GM03348 (cell line): ENCODE measurements around the gene FIGNL1.

Experiments
- DNase-seq: peaks from one replicate; pipeline ENCODE4 v3.0.0; 2012; ENCODE audit warnings: low spot score

The FIGNL1 gene, protein sequence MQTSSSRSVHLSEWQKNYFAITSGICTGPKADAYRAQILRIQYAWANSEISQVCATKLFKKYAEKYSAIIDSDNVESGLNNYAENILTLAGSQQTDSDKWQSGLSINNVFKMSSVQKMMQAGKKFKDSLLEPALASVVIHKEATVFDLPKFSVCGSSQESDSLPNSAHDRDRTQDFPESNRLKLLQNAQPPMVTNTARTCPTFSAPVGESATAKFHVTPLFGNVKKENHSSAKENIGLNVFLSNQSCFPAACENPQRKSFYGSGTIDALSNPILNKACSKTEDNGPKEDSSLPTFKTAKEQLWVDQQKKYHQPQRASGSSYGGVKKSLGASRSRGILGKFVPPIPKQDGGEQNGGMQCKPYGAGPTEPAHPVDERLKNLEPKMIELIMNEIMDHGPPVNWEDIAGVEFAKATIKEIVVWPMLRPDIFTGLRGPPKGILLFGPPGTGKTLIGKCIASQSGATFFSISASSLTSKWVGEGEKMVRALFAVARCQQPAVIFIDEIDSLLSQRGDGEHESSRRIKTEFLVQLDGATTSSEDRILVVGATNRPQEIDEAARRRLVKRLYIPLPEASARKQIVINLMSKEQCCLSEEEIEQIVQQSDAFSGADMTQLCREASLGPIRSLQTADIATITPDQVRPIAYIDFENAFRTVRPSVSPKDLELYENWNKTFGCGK

DNA sequence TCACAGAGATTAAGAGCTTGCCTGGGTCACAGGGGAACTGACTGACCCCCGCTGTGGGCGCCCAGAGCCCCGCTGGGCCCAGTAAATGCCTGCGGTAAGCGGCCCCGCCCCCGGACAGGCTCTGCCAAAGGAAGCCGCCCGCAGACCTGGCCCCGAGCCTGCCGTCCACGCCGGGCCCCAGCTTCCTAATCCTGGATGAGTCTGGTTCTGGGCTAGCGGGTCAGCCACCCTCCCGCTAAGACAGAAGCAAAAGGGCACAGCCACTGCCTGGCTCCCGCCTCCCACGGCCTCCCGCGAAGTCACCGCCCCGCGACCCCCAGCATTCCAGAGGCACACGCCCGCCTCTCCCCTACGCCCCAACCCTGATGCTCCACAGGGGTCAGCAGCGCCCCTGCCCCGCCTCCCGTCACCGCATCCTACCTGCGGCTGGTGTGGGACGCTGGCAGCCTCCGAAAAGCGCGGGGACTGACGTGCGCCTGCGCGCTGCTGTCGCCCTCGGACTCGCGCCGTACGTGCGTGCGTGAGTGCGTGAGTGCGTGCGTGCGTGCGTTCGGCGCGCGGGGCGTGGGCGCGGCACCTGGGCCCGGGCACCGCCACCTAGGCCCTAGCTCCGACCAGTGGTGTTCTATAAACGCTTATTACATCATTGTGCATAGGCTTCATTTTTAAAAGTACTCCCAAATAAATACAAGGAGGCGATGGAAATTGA, at the start of gene FIGNL1:
FIGNL1 (minus strand) TSS at position 470 of the 709 bp plus-strand sequence. CDS start 3,063 bp downstream, outside the sequence.
- DNase-seq: peak; percentile 94

GRCh38 chr7:50499092-50499491, 48.9 kb upstream of the FIGNL1 start:
- DNase-seq: no peak

- DNase-seq: no peak
Observed at GRCh38 chr7:50497968-50498367, 47.8 kb upstream of the FIGNL1 start.

- DNase-seq: peak; percentile 53
Observed at GRCh38 chr7:50497068-50497642, 47.0 kb upstream of the FIGNL1 start.

- DNase-seq: no peak
Observed at GRCh38 chr7:50496569-50496968, 46.4 kb upstream of the FIGNL1 start.

DNA sequence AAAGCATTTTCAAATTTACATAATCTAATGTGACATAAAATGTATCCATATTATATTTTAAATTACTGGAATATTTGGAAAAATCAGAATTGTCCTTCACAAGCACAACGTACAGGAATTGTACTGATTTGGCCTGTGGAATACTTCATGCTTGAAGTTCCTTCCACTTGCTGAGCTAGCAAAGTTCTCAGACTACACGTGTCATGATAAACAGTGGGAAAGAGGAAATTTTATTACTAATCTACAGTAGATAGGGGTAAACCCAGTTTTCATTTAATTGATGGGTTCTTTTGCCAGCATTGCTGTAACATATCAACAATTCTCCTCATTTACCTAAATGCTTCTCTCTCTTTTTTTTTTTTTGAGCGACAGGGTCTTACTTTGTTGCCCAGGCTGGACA, 45.6 kb upstream of the FIGNL1 start:
- no peak for DNase-seq

DNA sequence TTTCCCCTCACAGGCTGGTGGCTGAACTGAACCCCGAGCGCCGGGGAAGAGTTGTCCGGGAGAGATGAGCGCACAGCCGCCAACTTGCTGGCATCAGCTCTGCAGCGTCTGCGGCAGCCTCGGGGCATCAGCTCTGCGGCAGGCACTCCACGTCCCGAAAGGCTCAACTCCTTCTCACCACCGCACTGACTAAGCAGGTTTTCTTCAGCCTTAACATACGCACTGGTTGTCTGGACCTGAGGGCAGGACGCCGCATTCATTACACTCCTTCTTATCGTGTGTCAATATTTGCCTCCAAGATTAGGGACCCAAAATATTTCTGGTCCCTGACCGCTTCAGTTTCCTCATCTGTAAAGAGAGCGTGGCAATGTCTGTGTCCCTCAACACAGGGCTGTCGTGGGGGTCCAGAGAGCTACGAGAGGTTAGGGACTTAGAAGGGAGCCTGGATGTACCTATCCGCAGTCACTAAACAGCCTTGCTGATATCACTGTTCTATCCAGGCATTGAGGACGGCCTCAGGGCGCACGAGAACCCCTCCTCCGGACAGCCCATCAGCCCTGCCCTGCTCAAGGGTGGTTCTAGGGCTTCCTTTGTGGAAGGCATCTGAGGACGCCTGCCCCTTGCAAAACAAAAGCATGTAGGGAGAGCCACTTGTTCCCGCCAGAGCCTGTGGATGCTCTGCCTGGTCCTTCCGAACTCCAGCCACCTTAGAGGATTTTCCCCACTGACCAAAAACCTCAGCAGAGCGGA, 42.8 kb upstream of the FIGNL1 start:
- no peak for DNase-seq

DNA sequence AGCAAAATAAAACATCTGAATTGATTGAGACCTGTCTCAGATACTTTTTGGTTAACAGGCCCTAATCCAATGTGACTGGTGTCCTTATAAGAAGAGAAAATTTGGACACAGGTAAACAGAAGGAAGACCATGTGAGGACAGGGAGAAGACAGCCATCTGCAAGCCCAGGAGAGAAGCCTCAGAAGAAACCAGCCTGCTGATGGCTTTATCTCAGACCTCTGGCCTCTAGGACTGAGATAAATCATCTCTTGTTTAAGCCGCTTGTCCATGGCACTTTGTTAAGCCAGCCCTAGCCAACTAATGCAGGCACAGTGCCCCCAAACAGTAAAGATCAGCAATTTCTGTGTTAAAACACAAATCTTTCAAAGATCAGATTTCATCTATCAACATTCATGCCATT, 41.8 kb upstream of the FIGNL1 start:
- no peak for DNase-seq

DNA sequence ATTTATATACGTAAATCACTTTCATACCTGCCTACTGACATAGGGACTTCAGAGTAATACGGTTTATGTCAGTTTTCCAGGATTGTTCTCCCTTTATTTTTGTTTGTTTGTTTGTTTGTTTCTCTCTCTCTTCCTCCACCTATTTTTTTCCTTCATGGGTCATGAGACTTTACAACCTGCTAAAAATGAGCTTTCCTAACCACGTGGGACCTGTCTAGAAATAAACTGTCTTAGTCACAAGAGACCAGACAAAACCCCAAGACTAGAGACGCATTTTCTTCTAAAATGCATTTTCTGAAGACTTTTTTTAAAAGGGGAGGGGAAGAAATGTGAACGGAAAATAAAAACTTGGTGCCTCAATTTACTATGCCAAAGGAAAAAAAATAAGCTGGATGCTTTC, 41.1 kb upstream of the FIGNL1 start:
- no peak for DNase-seq

- no peak for DNase-seq
Observed at GRCh38 chr7:50488379-50488778, 38.2 kb upstream of the FIGNL1 start.

- no peak for DNase-seq
Observed at GRCh38 chr7:50486512-50486911, 36.4 kb upstream of the FIGNL1 start.

- DNase-seq: no peak
Observed at GRCh38 chr7:50481867-50482266, 31.7 kb upstream of the FIGNL1 start.

- no peak for DNase-seq
Observed at GRCh38 chr7:50480797-50481196, 30.6 kb upstream of the FIGNL1 start.

GRCh38 chr7:50479743-50480517, 29.8 kb upstream of the FIGNL1 start:
- DNase-seq: no peak

- no peak for DNase-seq
Observed at GRCh38 chr7:50477640-50478039, 27.5 kb upstream of the FIGNL1 start.

DNA sequence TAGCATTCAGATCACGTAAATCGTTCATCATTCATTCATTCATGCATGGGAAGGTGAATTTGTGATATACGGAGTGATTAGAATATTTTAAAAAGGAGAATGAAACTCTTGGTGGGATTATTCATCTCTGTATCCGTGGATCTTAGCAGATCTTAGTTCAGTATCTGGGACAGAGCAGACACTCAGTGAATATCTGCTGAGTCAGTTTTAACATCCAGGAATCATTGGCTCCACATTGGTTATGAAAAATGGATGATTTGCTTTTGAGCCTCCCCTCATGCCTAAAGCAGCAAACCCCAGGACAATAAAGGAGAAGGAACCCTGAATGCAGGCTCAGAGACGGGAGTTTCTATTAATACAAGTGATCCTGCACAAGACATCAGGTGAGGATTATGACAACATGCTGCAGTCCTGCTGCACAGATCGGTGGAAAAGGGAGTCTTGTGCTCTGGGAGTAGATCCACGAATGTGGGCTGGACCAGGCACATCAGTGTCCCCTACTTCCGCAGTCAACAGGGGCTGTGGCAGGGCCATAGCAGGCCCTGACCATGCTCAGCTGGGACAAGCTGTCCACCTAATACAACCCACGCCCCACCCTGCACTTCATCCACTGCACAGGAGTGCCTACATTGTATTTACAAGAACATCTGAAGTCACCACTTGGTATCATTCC, 26.9 kb upstream of the FIGNL1 start:
- DNase-seq: no peak

- no peak for DNase-seq
Observed at GRCh38 chr7:50475340-50475739, 25.2 kb upstream of the FIGNL1 start.

DNA sequence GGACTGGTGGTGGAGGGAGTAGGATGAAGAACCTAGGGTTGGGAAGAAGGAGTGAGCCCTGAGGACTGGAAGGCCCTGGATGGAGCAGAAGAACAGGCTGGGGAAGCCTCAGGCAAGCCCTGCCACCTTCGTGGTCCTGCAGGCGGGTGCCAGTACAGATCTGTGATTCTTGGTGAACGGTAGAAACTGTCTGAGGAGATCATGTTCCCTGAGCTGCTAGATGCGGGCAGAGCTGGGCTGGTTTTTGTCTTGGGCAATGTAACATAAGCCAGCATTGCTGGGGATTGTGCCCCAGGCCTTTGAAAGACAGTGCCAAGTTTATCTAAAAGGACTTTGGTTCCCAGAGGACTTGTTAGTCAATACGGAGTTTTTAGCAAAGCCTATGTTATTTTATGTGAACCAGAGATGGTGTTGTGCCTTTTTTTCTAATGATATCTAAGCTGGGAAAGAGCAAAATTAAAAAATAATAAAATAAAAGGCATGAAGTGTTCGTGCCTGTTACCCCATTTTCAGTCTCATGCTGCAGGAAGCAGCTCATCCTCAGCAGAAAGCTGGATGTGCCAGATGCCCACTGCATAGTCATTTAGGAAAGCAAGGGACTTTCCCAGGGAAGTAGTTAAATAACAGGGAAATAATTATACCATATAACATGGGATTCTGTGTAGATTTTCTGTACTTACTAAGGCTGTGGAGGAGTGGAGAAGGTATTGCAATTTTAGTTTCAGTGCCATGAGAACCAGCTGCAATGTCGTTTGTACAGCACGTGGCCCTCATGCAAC, 24.4 kb upstream of the FIGNL1 start:
- DNase-seq: no peak

GRCh38 chr7:50473531-50473930, 23.4 kb upstream of the FIGNL1 start:
- no peak for DNase-seq

- DNase-seq: no peak
Observed at GRCh38 chr7:50472427-50472826, 22.3 kb upstream of the FIGNL1 start.
